Measurements from ENCODE around the gene RNF217.

The RNF217 gene

DNA sequence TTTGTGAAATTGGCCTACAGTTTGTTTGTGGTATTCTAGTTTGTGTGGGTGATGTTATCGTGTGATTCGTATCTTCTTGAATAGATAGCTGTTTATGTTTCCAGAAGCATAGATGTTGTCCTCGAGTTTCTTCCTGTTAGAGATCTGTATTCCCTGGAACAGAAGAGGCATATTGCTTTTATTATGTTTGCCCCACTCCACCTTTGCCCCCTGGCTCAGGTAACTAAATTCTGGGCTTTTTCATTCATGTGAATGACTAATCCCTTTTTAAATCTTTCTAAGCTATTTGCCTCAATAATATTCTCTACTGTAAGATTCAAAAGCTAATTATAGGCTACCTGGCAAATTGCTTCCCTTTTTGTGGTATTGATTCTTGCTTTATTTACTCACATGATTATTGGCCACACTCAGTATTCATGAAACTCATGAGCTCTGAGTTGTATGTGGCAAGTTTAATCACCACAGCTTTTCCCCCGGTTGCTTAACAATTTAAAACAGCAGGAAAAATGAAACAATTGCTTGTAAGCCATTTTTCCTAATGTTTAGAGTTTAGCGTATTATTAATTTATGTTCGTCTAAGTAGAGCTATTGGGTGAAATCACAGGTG is 12.6 kb downstream of the RNF217 start:
- Histone ChIP-seq H3K27me3 (no peaks in the 10 kb centered on the region), H3K4me1 (no peaks in the 10 kb centered on the region), H3K4me3 (no peak overlapping the region), H3K36me3 (no peaks in the 10 kb centered on the region), H3K9ac (no peak overlapping the region), H3K4me2 (no peak overlapping the region), H3K27ac (no peak overlapping the region), H3K9me3 (peaks cover 20% of the 10 kb centered on the region), H4K20me1 (no peaks in the 10 kb centered on the region)
- TF ChIP-seq Cebpa-rat (IDR thresholded peaks at IDR 0.05), result no peak

DNA sequence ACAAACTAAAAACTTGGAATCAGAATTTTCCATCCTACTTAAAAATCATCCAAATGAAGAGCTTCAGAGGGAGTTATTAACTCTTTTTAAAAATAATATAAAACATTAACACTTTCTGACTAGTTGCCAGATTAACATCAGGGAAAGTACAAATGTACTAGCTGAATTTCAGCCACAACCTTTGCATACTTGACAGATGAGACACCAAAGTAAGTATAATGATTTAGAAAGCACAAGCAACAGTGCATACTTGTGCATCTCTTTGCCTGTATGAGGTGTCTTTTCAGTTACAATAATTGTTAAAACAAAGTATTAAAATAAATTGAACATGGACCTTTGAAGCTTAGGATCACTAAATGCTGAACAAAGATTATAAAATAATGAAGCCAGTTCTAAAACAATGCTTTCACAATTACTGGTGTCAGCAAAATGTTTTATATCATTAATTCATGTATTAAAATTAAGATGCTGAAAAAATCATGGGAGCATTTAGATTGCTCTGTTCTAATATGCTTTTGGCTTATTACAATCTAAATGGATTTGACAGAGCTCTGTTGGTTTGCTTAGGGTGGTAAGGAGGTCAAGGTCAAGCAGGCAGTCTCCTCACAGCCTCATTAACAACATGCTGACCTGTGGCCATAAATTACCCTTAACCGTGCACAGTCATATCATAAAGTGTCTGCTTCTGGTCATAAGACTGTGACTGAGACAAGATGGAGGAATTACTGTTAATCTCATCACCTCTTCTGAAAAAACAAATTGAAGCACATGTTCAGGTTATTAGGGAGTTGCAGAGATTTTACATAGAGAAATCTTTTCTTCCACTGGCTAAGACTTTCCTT is 15.1 kb downstream of the RNF217 start:
- Histone ChIP-seq H4K20me1 (no peaks in the 10 kb centered on the region), H3K27ac (no peak overlapping the region), H3K4me3 (no peak overlapping the region), H3K9ac (no peak overlapping the region), H3K36me3 (no peaks in the 10 kb centered on the region), H3K4me1 (no peaks in the 10 kb centered on the region), H3K27me3 (no peaks in the 10 kb centered on the region), H3K9me3 (peaks cover 21% of the 10 kb centered on the region), H3K4me2 (no peak overlapping the region)
- TF ChIP-seq Cebpa-rat (IDR thresholded peaks at IDR 0.05), result no peak

DNA sequence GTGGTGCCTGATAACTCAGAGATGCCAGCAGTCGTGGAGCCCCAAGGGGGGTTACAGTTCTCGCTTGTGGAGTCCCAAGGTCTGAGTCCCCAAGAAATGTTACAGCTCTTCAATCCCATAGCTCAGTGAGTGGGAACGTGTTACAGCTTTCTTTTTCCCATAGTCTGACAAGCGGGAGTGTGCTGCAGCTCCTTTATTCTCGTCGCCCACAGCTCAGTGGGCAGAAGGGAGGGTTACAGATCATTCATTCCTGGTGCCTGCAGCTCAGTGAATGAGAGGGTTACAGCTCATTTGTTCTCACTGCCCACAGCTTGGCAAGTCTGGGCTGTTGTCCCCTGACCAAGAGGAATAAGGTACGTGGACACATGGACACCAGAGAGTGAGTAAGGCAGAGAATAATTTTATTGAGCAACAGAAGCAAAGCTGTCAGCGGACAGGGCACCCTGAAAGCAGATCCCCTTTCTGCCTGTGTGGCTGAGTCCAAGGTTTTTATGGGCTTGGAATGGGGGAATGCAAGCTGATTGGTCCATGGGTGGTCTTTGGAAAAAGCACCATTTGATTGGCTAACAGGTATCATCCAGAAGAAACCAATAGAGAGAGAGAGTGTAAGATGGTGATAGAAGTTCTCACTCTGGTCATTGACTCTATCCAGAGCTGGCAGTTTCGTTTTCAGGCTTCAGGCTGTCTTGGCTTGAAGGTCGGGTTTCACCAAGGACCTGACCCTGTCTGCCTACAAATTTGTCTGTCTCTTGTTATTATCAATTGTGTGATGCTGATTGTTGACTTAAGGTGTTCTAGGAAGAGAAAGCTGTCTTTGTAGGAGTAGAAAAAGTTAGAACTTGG is 16.4 kb downstream of the RNF217 start:
- Histone ChIP-seq H3K36me3 (no peaks in the 10 kb centered on the region), H4K20me1 (no peaks in the 10 kb centered on the region), H3K4me3 (no peak overlapping the region), H3K9me3 (peaks cover 21% of the 10 kb centered on the region), H3K9ac (no peak overlapping the region), H3K27me3 (no peaks in the 10 kb centered on the region), H3K4me2 (no peak overlapping the region), H3K4me1 (no peaks in the 10 kb centered on the region), H3K27ac (no peak overlapping the region)
- no peak for TF ChIP-seq Cebpa-rat (IDR thresholded peaks at IDR 0.05)

DNA sequence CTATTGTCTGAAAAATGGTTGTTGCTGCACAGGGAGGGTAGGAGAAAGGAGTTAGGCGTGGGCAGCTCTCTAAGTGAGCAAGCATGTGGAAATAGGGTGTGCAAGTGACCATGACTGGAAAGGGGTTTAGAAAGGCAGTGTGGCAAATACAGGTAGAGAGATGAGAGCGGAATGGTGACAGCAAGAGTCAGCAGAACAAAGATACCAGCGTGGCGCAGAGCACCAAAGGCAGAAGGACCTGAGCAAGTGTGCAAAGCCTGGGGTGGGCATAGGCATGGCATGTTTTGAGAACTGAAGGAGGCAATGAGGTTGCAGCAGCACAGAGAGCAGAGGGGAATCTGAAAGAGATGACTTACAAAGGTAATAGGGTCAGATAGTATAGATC is 17.0 kb downstream of the RNF217 start:
- Histone ChIP-seq H3K4me3 (no peak overlapping the region), H3K4me2 (no peak overlapping the region), H3K9ac (no peak overlapping the region), H4K20me1 (no peaks in the 10 kb centered on the region), H3K27me3 (no peaks in the 10 kb centered on the region), H3K36me3 (no peaks in the 10 kb centered on the region), H3K9me3 (peaks cover 21% of the 10 kb centered on the region), H3K27ac (no peak overlapping the region), H3K4me1 (no peaks in the 10 kb centered on the region)
- no peak for TF ChIP-seq Cebpa-rat (IDR thresholded peaks at IDR 0.05)

DNA sequence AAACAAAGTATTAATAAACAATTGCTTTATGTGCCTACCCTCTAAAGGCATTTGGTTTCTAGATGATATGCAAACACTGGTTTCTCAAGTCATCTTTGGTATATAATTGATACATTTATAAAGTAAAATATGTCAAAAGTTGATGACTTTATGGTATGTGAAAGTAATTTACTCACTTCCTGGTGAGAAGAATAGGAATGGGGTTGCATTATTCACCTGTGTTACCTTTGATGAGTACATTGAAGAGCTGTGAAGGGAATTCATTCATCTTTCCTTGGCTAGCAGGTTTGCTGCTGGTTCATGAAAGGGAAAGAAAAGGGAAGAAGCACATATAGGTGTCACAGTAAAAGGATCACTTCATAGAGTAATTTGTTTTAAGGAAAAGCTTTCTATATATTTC is 20.4 kb downstream of the RNF217 start:
- H3K4me1 ChIP-seq, result peaks cover 6% of the 10 kb centered on the region; the same call in 1 of the 2 replicates
- H3K27ac ChIP-seq, result no peak overlapping the region
- no peak overlapping the region for H3K9ac ChIP-seq
- no peaks in the 10 kb centered on the region for H3K36me3 ChIP-seq
- no peaks in the 10 kb centered on the region for H3K27me3 ChIP-seq
- no peak overlapping the region for H3K4me3 ChIP-seq
- peaks cover 21% of the 10 kb centered on the region for H3K9me3 ChIP-seq
- no peak overlapping the region for H3K4me2 ChIP-seq
- TF ChIP-seq Cebpa-rat (IDR thresholded peaks at IDR 0.05), result no peak
- no peaks in the 10 kb centered on the region for H4K20me1 ChIP-seq

DNA sequence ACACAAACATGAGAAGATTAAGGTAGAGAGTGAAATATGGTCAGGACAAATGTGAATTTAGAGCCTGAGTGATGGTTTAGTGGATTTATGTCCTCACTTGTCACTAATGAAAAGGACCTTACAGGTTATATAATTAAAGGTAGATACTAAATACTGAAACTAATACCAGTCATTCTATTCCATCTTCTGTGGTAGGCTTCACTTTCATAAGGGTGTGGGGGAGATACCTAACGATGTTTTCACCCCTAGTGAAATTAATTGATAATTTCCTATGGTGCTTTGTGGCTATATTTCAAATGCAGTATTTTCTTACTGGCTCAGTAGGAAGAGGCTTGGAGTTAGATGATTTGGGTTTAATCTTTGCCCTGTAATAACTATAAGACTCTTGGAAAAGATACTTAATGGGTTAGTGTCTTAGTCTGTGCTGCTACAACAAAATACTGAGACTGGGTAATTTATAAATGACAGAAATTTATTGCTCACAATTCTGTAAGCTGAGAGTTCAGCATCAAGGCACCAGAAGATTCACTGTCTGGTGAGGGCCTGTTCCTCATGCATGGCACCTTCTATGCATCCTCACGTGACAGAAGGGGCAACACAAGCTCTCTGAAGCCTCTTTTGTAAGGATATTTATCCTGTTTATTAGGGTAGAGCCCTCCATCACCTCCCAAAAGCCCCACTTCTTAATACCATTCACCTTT is 21.3 kb downstream of the RNF217 start:
- no peaks in the 10 kb centered on the region for H4K20me1 ChIP-seq
- H3K4me2 ChIP-seq, result no peak overlapping the region
- H3K9me3 ChIP-seq, result peaks cover 15% of the 10 kb centered on the region
- TF ChIP-seq Cebpa-rat (IDR thresholded peaks at IDR 0.05), result no peak
- H3K4me3 ChIP-seq, result no peak overlapping the region
- H3K27me3 ChIP-seq, result no peaks in the 10 kb centered on the region
- H3K4me1 ChIP-seq, result peaks cover 6% of the 10 kb centered on the region; the same call in 1 of the 2 replicates
- no peak overlapping the region for H3K27ac ChIP-seq
- no peak overlapping the region for H3K9ac ChIP-seq
- H3K36me3 ChIP-seq, result no peaks in the 10 kb centered on the region

DNA sequence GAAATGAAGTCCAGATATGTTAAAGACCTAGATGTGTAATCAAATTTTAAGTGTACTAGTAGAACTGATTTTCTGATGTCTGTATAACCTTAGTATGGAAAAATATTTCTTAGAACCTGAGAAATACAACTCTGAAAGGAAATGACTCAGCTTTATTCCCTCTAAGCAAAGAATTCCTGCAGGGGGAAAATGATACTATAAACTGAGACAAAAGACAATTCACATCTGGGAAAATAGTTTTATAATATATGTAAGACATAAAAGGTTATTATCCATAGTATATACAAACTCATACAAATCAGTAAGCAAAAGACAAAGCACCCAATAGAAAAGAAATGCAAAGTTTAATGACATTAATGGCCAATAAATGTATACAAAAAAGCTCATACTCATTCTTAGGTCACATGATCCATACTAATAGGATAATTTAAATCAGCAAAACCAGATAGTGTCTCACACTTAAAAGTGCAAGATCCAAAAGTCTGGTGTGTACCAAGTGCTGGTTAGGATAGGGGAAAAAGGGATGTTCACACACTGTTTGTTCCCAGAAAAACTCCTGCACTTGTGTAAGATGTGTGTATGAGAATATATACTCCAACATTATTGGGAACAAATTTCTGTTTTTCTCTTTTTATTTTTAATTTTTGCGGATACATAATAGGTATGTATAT is 22.6 kb downstream of the RNF217 start:
- peaks cover 2% of the 10 kb centered on the region for H3K9me3 ChIP-seq
- no peak for TF ChIP-seq Cebpa-rat (IDR thresholded peaks at IDR 0.05)
- no peak overlapping the region for H3K4me3 ChIP-seq
- H3K36me3 ChIP-seq, result no peaks in the 10 kb centered on the region
- H3K27ac ChIP-seq, result no peak overlapping the region
- no peaks in the 10 kb centered on the region for H3K27me3 ChIP-seq
- H3K9ac ChIP-seq, result no peak overlapping the region
- no peak overlapping the region for H3K4me2 ChIP-seq
- no peaks in the 10 kb centered on the region for H4K20me1 ChIP-seq
- peaks cover 6% of the 10 kb centered on the region; the same call in 1 of the 2 replicates for H3K4me1 ChIP-seq

DNA sequence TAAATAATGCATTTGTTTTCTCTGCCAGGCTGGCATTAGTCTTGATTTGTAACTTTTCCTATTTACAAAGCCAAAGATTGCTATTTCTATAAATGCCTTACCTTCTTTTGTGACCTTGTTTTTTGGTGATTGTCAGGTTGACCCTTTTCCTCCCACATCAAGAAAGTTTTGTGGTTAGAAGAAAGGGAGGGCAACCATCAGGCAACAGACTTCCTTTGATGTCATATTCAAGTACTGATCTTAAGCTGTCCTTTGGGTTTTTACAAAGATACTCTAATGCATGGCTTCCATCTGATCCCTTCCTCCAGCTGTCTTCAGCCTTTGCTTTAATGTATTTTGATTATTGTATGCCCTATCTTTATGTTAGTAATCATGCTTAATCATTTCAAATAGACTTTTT is 23.9 kb downstream of the RNF217 start:
- TF ChIP-seq Cebpa-rat (IDR thresholded peaks at IDR 0.05), result no peak
- H3K4me1 ChIP-seq, result peaks cover 6% of the 10 kb centered on the region; the same call in 1 of the 2 replicates
- H3K27me3 ChIP-seq, result no peaks in the 10 kb centered on the region
- H3K9me3 ChIP-seq, result no peaks in the 10 kb centered on the region
- H3K36me3 ChIP-seq, result no peaks in the 10 kb centered on the region
- H3K27ac ChIP-seq, result no peak overlapping the region
- no peak overlapping the region for H3K4me3 ChIP-seq
- H3K9ac ChIP-seq, result no peak overlapping the region
- 0 out of 2 replicates have a peak overlapping the region, but pooled peaks have one; percentile 2 for H3K4me2 ChIP-seq
- no peaks in the 10 kb centered on the region for H4K20me1 ChIP-seq

DNA sequence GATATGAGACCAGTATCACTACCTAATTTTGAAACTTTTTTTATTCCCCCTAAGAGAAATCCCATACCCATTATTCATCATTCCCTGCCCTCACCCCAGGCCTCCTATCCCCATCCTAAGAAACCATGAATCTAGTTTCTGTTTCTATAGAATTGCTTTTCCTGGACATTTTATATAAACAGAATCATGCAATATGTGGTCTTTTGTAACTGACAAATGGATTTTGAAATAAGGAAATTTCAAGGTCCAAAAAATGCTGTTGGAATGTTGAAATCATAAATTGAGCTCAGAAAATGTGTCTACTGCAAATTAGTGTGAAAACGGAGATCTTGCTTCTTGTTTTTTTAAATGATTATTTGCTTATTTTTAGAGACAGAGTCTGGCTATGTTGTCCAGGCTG is 25.1 kb downstream of the RNF217 start:
- no peaks in the 10 kb centered on the region for H3K36me3 ChIP-seq
- no peak overlapping the region for H3K4me3 ChIP-seq
- TF ChIP-seq Cebpa-rat (IDR thresholded peaks at IDR 0.05), result no peak
- no peaks in the 10 kb centered on the region for H3K9me3 ChIP-seq
- H4K20me1 ChIP-seq, result no peaks in the 10 kb centered on the region
- no peaks in the 10 kb centered on the region for H3K27me3 ChIP-seq
- no peak overlapping the region for H3K27ac ChIP-seq
- H3K9ac ChIP-seq, result no peak overlapping the region
- H3K4me1 ChIP-seq, result peaks cover 6% of the 10 kb centered on the region; the same call in 1 of the 2 replicates
- H3K4me2 ChIP-seq, result no peak overlapping the region

Measured in BLaER1 (cell line).